HG03039 (cell line): Measurements from ENCODE around the gene HTR3A.

ENCODE experiments used
- ATAC-seq: cut with Tn5 transposase; IDR thresholded peaks from one replicate; pipeline ENCODE4 v1.9.1; 2021; ENCODE audit warnings: mild to moderate bottlenecking, moderate library complexity; ENCODE audit not compliant: unreplicated experiment

The HTR3A gene

DNA sequence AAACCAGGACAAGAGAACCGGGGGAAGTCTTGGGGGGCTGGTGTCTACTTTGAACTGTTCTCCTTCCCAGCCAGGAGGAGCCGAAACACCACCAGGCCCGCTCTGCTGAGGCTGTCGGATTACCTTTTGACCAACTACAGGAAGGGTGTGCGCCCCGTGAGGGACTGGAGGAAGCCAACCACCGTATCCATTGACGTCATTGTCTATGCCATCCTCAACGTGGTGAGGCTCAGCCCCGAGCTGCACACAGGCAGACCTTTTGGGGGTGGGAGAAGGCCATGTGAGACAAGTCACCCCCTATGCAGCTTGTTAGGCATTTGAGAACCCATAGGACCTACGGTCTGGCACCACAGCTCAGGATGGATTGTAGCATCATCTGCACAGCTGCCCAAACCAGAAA is 2.8 kb downstream of the HTR3A start:
- no peak for ATAC-seq

DNA sequence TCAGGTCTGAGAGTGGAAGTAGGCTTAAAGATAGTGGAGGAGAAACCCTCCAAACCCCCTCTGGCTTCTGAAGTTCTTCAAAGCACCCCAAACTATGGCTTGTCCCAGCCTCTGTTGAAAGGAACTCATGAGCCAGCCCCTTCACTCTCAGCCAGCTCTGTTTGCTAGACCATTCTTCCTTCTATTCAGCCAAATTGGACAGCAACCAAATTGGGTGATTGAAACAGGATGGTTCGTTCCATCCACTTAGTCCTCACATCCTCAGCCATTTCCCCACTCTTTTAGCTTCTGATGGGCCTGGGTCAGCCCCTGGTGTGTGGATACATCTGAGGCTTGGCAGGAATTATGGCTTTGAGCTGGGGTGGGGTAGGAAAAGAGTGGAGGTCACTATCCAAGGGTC is 4.5 kb downstream of the HTR3A start:
- ATAC-seq, result no peak

DNA sequence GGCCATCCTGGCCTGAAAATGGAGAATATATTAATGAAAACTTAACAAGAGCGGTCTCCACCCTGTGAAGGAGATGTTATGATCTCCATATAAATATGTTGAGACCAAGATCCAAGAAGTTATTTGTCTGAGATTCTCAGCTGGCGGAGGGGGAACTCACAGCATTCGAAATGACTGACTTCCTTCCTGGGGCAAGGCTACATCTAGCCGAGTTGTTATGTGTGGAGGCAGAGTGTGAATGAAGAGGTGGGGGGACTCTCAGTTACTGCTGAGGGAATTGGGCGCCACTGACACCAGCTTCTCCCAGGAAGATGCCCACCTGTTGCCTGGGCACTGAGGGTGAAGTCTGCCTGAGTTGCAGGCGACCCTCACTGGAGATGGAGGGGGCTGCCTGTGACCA is 5.9 kb downstream of the HTR3A start:
- no peak for ATAC-seq

DNA sequence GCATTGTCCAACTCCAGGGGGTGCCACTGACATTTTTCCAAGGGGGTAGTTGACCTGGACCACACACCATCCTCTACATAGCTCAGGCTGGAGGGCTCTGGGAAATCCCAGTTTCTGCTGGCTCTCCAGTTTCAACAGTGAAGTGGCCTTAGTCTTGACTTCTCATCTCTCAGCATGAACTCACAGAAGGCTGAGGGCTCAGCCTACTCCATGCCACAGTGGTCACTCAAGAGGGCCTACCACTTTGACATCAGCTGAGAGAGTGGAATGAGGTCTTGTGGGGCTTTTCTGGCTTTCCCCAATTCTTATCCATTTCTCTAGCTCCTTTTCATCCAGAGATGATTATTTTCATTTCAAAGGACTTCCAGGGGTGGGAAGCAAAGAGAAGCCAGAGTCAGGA is 7.4 kb downstream of the HTR3A start:
- no peak for ATAC-seq

DNA sequence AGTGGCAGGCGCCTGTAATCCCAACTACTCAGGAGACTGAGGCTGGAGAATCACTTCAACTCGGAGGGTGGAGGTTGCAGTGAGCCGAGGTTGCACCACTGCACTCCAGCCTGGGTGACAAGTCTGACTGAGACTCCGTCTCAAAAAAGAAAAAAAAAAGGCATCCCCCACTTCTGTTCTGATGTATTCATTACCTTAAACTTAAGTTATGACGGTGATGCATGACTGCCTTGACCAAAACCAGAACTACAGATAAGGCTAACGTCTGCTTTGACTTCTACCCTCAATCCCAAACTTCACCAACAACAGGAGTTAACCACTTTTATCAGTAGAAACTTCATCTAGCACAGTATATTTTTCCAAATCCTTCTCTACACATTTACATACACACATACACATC is 9.9 kb downstream of the HTR3A start:
- ATAC-seq, result no peak

DNA sequence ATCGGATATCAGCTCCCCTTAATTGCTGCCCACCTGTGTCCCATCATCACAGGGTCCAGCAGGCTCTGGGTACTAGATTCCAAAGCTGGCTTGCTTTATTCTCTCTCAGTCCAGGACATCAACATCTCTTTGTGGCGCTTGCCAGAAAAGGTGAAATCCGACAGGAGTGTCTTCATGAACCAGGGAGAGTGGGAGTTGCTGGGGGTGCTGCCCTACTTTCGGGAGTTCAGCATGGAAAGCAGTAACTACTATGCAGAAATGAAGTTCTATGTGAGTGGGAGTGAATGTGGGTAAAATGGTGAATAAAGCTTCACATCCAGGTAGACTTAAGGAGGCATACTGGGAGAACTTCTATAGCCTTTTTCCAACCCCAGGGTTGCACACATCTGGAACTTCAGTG is 11.0 kb downstream of the HTR3A start:
- ATAC-seq, result no peak

DNA sequence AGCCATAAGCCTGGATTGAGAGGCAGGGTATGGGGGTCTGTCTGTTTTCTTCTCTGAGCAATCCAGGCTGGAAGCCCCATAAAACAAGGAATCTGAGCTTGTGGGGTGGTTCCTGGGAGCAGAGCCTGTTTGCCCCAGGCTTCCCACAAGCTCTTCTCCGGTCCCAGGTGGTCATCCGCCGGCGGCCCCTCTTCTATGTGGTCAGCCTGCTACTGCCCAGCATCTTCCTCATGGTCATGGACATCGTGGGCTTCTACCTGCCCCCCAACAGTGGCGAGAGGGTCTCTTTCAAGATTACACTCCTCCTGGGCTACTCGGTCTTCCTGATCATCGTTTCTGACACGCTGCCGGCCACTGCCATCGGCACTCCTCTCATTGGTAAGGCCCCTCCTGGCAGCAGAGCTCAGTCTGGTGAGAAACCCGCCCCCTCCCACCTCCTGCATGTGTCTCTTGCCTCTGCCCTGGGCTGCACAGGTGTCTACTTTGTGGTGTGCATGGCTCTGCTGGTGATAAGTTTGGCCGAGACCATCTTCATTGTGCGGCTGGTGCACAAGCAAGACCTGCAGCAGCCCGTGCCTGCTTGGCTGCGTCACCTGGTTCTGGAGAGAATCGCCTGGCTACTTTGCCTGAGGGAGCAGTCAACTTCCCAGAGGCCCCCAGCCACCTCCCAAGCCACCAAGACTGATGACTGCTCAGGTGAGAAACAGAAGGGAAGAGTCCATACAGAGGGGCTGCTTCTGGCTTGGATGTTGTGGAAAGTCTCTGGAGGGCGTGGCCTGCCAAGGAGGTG is 11.6 kb downstream of the HTR3A start:
- ATAC-seq, result no peak

DNA sequence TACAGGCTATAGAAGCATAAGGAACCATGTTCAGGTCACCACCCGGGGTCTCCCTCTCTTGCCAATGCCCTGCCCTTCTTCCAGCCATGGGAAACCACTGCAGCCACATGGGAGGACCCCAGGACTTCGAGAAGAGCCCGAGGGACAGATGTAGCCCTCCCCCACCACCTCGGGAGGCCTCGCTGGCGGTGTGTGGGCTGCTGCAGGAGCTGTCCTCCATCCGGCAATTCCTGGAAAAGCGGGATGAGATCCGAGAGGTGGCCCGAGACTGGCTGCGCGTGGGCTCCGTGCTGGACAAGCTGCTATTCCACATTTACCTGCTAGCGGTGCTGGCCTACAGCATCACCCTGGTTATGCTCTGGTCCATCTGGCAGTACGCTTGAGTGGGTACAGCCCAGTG is 14.5 kb downstream of the HTR3A start:
- no peak for ATAC-seq

DNA sequence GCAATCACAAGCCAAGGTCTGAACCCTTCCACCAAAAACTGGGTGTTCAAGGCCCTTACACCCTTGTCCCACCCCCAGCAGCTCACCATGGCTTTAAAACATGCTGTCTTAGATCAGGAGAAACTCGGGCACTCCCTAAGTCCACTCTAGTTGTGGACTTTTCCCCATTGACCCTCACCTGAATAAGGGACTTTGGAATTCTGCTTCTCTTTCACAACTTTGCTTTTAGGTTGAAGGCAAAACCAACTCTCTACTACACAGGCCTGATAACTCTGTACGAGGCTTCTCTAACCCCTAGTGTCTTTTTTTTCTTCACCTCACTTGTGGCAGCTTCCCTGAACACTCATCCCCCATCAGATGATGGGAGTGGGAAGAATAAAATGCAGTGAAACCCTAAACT is 15.0 kb downstream of the HTR3A start:
- ATAC-seq, result no peak

DNA sequence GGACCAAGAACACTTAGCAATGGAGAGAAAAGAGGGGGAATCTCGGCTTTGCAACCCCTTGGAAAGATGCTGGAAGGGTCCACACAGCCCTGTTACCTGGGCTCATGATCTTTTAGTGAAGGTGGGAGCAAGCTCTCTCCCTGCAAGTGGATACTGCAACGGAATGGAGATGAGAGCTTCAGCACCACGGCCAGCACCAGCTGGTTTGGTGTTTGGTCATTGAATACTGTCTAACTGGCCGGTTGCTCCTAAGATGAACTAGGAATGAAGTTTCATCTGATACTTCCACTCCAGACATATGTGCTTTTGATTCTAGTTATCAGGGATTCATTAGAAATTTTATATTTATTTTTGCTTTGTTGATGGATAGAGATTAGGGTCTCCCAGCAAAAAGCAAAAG is 16.3 kb downstream of the HTR3A start:
- ATAC-seq, result no peak

DNA sequence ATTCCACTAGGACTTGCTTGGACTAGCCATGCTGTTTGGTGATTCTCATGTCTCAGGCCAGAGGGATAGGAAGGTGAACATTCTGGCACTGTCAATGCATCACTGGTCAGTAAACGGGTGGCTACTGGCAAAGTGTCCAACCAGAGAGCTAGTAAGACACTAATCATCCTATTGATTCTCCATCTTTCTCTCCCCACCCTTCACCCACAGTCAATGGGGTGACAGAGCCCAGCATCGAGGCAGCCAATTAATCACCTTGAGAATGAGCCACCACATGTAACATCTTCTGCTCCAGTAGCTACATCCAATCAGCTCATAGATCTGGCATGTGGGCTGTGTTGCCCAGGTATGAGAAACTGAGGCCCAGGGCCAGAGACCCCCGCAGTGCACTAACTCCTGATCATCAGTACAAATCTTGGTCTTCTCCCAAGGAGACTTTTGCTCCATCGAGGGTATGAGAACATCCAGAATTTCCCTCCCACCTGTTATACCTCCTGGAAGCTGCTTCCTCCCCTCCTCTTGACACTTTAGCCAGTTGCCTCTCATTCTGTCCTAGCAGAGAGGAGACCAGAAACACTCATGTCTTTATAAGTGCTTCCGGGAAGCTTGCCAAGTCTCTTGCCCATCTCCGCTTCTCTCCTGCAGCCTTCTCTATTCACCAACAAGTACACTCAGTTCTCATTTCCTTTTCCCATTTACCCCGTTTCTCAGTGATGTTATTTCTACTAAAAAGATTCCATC is 17.0 kb downstream of the HTR3A start:
- ATAC-seq, result no peak

DNA sequence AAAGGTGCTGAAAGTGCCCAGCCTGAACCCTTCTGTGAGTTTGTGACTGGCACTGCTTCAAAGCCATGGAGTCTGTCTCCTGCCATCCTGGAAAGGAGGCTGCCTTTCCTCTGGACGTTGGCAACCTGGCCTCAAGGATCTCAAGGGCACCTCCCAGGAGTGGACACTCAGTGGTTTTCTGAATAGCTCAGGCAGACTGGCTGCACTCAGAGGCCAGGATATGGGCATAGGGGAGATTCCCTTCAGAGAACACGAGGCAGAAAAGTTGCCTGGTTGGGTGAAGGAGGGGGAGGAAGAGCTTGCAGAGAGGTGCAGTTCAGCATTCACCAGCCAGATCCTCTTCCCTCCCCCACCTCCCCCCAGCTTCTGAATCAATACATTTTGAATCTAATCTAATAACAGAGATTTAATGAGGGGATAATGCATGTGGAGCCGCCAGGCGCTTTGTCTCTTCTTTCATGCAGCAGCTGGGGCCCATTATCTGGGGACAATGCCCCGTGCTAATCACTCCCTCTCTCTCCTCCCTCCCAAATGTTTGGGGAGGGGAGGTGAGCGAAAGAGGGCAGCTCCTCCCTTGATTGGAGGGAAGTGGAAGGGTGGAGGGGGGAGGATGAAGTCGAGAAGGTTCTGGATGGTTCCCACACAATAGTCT is 17.7 kb downstream of the HTR3A start:
- no peak for ATAC-seq

DNA sequence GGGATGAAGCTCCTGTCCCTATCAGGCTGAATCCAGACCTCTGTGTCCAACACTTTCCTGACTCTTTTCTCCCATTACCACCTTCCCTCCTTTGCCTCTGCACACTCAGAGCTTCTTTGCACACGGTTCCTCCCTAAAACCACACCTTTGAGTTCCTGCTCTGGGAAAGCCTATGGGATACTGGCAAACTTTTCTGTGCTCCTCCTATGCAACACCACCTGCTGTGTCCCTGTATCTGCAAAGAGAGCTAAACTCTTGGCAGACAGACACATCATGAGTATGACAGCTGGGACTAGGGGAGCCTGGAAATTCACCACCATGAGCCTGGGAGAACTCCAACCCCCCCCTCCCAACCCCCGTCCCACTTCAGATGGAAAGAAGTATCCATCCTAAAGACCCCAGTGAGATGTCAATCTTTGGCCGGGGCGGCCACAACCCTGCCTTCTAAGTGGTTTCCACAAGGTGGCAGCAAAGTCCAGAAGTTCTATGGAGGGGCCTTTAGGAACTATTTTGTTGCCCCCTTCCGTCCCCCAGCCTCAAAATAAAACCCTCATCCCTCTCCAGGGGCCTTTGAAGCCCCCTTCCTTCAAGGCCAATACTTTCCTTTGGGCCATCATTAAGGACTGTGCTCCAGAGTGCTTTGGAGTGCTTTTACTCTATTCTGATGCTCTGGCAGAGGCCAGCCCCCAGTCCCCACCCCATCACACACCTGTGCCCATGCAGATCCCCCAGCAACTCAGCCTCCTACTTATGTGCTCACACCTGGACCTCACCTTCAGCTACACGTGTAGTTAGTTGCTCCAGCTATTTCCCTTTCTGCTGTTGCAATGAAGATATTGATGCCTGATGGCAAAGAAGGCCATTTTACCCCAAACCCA is 19.4 kb downstream of the HTR3A start:
- no peak for ATAC-seq

DNA sequence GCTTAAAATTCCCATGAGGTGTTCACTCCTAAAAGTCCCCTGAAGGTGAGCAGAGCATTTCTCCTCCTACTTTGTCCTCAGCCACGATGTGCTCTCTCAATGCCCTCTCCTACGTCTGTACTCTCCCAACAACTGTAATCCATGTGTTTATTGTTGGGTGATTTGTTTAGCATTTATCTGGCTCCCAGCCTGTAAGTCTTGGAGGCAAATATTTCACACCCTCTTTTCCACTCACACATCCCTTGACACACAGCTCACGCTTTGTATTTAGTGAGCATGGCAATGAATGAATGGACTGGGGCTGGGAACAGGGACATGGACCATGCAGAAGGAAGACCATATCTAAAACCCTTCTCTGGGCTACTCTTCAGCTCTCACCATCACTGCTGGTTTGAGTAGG is 22.6 kb downstream of the HTR3A start:
- no peak for ATAC-seq

DNA sequence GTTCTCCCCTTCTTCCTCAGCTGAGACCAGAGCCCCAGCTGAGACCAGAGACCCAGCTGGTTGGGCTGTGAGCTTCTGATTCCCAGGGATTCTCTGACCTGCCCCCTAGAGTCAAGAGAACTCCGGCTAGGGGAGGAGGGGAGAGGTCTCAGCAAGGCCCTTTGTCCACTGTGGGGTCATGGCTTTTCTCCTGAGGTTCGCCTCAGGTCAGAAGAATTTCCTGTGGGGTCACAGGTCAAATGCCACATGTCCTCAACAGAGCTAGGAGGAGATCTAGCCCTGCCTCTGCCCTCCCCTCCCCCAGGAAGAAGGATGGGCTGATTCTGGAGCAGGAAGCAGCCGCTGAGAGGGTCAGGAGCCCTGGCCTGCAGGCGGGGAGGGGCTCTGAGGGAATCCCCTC is 23.7 kb downstream of the HTR3A start:
- no peak for ATAC-seq

DNA sequence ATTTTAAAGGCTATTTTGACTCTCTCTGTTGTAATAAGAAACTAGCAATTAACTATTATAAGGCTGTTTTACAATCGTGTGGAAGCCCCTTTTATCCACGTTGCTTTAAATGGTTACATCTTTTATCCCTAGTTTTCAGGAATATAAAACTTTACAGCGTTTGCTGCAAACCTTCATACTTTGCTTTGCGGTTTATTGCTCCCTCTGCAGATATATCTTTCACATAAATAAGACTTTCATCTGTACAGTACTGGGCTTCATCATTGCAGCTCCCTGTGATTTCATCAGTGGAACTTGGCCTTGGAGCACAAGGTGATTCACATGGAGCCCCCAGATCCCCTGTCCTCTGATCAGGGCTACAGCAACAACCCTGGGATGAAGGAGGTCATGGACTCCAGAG is 25.6 kb downstream of the HTR3A start:
- no peak for ATAC-seq

DNA sequence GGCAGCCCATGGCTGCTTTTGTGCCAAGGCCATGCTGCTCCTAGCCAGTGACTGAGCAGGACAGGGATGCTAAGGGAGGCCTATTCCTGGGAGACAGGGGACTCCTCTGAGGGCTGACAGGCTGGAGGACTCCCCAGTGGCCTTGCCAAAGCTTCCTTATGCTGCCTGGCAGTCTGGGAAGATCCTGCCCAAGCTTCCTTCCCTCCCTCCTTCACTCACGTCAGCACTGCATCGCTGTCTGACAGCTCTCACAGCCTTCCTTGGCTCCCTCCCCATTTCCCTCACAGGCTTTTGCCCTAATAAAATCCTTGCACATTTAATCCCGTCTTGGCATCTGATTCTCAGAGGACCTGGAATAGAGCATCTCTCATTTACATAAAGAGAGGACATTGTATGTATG is 26.5 kb downstream of the HTR3A start:
- ATAC-seq, result no peak

DNA sequence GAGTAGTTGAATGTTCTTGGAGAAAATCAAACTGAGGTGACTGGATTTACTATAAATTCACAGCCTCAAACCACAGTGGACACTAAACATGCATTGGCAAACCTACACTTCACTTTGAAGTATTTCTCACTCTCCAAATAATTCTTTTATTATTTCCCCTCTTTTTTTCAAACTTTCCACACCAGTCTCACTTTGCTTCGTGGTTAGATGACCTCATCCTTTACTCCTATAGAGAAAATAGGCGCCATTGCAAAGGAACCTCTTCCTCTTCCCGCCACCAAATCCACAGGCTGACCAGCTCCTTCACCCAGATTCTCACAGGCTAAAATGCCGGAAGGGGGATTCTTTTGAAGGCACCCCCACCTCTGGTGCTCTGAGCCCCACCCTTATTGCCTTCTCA is 33.4 kb downstream of the HTR3A start:
- no peak for ATAC-seq

DNA sequence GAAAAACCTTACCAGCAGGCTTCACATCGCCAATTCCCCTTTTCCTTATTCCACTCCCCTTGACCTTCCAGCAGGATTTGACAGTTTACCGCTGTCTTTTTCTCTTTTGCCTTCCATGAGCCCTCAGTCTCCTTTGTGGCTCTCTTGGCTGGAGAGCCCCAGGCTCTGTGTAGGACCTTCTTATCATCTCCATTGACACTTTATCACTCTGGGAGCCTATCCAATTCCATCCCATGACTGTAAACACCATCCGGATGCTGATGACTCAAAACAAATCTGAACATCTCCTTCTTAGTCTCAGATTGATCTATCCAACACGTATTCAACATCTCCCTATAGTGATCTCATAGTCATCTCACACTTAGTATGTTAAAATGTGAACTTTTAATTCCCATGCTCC is 36.0 kb downstream of the HTR3A start:
- no peak for ATAC-seq

DNA sequence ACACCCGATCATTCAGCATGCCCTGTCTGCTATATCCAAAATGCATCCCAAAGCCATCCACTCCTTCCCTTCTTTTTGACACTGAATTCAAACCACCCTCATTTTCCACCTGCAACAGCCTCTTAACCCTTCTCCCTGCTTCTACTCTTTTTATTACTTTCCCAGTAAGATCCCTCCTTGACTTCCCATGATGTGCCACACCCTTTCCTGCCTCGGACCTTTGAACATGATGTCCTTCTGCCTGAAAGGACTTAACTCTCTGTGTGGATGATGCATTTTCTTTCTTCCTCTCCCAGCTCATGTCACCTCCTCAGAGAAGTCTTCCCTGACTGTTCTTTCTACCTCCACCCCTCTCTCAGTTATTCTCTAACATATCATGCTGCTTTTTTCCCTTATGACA is 36.5 kb downstream of the HTR3A start:
- no peak for ATAC-seq

DNA sequence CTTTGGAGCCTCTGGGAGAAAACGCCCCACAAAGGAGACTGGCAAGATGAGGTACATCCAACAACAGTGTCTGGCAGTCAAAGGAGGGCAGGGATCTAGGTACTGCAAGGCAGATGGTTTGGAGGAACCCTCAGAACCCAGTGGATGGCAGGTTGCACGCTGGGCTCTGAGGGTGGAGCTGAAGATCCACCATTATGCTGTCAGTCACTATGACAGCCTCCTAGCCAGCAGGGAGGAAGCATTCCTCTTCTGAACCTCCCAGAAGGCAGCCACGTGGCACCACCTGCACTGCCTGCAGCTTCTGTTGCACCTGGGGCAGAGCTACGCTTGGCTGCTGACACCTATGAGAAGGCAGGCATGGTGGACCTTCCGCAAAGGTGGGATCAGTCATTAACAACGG is 40.2 kb downstream of the HTR3A start:
- ATAC-seq, result no peak
